ENCODE results near the gene TEX54.

DNA sequence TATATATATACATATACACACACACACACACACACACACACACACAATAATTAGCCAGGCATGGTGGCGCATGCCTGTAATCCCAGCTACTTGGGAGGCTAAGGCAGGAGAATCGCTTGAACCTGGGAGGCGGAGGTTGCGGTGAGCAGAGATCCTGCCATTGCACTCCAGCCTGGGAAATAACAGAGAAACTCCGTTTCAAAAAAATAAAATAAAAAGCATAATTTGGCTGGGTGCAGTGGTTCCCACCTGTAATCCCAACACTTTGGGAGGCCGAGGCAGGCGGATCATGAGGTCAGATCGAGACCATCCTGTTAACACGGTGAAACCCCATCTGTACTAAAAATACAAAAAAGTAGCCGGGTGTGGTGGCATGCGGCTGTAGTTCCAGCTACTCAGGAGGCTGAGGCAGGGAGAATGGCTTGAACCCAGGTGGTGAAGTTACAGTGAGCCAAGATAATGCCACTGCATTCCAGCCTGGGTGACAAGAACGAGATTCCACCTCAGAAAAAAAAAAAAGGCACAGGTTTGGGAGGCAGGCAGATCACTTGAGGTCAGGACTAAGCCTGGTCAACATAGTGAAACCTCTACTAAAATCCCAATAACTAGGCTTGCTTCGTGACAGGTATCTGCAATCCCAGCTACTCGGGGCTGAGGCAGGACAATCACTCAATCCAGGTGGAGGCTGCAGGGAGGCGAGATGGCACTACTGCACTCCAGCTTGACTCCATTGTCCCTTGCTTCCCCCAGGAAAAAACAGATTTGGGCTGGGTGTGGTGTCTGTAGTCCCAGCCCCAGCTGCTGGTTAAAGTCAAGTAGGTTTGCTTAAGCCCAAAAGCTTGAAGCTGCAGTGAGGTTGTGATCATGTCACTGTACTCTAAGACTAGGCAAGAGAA is 18.5 kb upstream of the TEX54 start:
- TF ChIP-seq POLR2A (IDR thresholded peaks at IDR 0.05; ENCODE audit: low read length): peak; percentile 88
- no peak for TF ChIP-seq GATA1 (IDR thresholded peaks at IDR 0.05; ENCODE audit: low read depth, low read length)

Data from erythroblast (primary cell).